Caco-2 (cell line): Measurements from ENCODE around the gene HDAC4. TPM values are rescaled to one million over a fixed set of nuclear protein-coding genes. Genes with fewer than 3 reads are reported as not detected.

Experiments
- BruUV-seq: library from RNA; stranded (reverse); fragments of 400-500 nt; replicated peaks from 2 replicates; lab custom pipeline; 2021; lab: Mats Ljungman, UMichigan
- CTCF ChIA-PET: fragments of 300-600 bp; sonication (Branson Sonifier 250); formaldehyde crosslinking; loops from one replicate; lab custom pipeline; 2022; ENCODE audit warnings: antibody characterized with exemption; lab: Charles Lee
- POLR2A ChIA-PET: fragments of 300-600 bp; sonication (Branson Sonifier 250); formaldehyde crosslinking; loops from one replicate; lab custom pipeline; 2022; ENCODE audit warnings: antibody characterized with exemption; lab: Charles Lee
- DNase-seq, 2 experiments: peaks; one replicate each; pipeline versions ENCODE4 v3.0.0 to v3.0.0-alpha.2; 2020 to 2022
- H3K27me3 ChIP-seq: replicated peaks from 2 replicates; pipeline ENCODE4 v1.6.0; 2011; ENCODE audit warnings: low read length; ENCODE audit not compliant: control insufficient read depth, insufficient read depth
- H3K36me3 ChIP-seq: 2 replicates; pipeline ENCODE4 v1.5.1; 2011; ENCODE audit warnings: low read length; ENCODE audit not compliant: control insufficient read depth, insufficient read depth
- H3K4me1 ChIP-seq: fragments of 250-450 bp; sonication (Bioruptor Pico); 2 replicates; pipeline ENCODE4 v1.5.1; 2020; ENCODE audit warnings: mild to moderate bottlenecking
- H3K4me3 ChIP-seq: 2 replicates; pipeline ENCODE4 v1.5.1; 2011; ENCODE audit warnings: low read depth, mild to moderate bottlenecking, control low read depth, low read length
- H3K9me3 ChIP-seq: fragments of 250-450 bp; sonication (Bioruptor Pico); 2 replicates; pipeline ENCODE4 v1.5.1; 2020; ENCODE audit warnings: mild to moderate bottlenecking, moderate library complexity
- H3K27ac Mint-ChIP-seq: one replicate; pipeline ENCODE4 v1.8.0; 2022; ENCODE audit warnings: mixed read lengths; ENCODE audit not compliant: unreplicated experiment
- H3K27me3 Mint-ChIP-seq: one replicate; pipeline ENCODE4 v1.8.0; 2022; ENCODE audit warnings: mixed read lengths; ENCODE audit not compliant: insufficient read depth, unreplicated experiment
- H3K36me3 Mint-ChIP-seq: one replicate; pipeline ENCODE4 v1.8.0; 2022; ENCODE audit warnings: mild to moderate bottlenecking, mixed read lengths; ENCODE audit not compliant: insufficient read depth, unreplicated experiment
- H3K4me1 Mint-ChIP-seq: one replicate; pipeline ENCODE4 v1.8.0; 2022; ENCODE audit warnings: low read depth, mixed read lengths; ENCODE audit not compliant: unreplicated experiment
- H3K4me3 Mint-ChIP-seq: one replicate; pipeline ENCODE4 v1.8.0; 2022; ENCODE audit warnings: mild to moderate bottlenecking, moderate library complexity, mixed read lengths; ENCODE audit not compliant: unreplicated experiment
- H3K9me3 Mint-ChIP-seq: one replicate; pipeline ENCODE4 v1.8.0; 2022; ENCODE audit warnings: mixed read lengths; ENCODE audit not compliant: unreplicated experiment
- intact Hi-C: fragments of 100-400 bp; cut with micrococcal nuclease; formaldehyde crosslinking; loops from one replicate; pipeline ENCODE4 v1.10.0; 2022; ENCODE audit not compliant: unreplicated experiment
- total RNA-seq: library from RNA; stranded (reverse); gene quantifications from 2 replicates; pipeline ENCODE4 v1.2.3, GENCODE V29; 2022
- TF ChIP-seq, protein P1 (sequence below), 2 experiments: fragments of 200-600 bp in 1 of 2; IDR thresholded peaks; 1 replicate in 1 of 2; 2 replicates in 1 of 2; pipeline versions ENCODE4 v1.5.1 to v1.8.0; 2011 to 2022; ENCODE audit warnings: antibody characterized with exemption in 1 of 2, control low read depth in 1 of 2, inconsistent platforms in 1 of 2, low read depth in 1 of 2, low read length in 1 of 2, mild to moderate bottlenecking in 1 of 2, moderate library complexity in 1 of 2; ENCODE audit not compliant: insufficient read depth in 1 of 2, severe bottlenecking in 1 of 2, unreplicated experiment in 1 of 2

Gene HDAC4
- total RNA-seq, 1 experiment from 2014 or later = 15.5 TPM

GRCh38 chr2:239275044-239275685, 125.7 kb downstream of the HDAC4 start:
- no TSS peak for BruUV-seq
- CTCF ChIA-PET = no interaction called here
- Histone ChIP-seq H3K4me1 (no peaks in the 10 kb centered on the region), H3K9me3 (no peaks in the 10 kb centered on the region), H3K27me3 (no peaks in the 10 kb centered on the region), H3K4me3 (no peak overlapping the region), H3K36me3 (no peaks in the 10 kb centered on the region)
- POLR2A ChIA-PET = no interaction called here
- DNase-seq = no peak
- intact Hi-C loops = loop anchor here (10.0 kb wide), 1 partner anchor 120 kb away; no protein-coding TSS in a partner anchor
- no peaks in the 10 kb centered on the region for H3K27me3 Mint-ChIP-seq
- no peaks in the 10 kb centered on the region for H3K9me3 Mint-ChIP-seq
- no peaks in the 10 kb centered on the region for H3K4me1 Mint-ChIP-seq
- H3K27ac Mint-ChIP-seq = no peak overlapping the region
- no peaks in the 10 kb centered on the region for H3K36me3 Mint-ChIP-seq
- no peak overlapping the region for H3K4me3 Mint-ChIP-seq
- TF ChIP-seq, protein P1, sequence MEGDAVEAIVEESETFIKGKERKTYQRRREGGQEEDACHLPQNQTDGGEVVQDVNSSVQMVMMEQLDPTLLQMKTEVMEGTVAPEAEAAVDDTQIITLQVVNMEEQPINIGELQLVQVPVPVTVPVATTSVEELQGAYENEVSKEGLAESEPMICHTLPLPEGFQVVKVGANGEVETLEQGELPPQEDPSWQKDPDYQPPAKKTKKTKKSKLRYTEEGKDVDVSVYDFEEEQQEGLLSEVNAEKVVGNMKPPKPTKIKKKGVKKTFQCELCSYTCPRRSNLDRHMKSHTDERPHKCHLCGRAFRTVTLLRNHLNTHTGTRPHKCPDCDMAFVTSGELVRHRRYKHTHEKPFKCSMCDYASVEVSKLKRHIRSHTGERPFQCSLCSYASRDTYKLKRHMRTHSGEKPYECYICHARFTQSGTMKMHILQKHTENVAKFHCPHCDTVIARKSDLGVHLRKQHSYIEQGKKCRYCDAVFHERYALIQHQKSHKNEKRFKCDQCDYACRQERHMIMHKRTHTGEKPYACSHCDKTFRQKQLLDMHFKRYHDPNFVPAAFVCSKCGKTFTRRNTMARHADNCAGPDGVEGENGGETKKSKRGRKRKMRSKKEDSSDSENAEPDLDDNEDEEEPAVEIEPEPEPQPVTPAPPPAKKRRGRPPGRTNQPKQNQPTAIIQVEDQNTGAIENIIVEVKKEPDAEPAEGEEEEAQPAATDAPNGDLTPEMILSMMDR (IDR thresholded peaks at IDR 0.05; ENCODE audit: insufficient read depth in 1 of 2, low read depth in 1 of 2, low read length in 1 of 2, severe bottlenecking in 1 of 2, unreplicated experiment in 1 of 2) = no peak

DNA sequence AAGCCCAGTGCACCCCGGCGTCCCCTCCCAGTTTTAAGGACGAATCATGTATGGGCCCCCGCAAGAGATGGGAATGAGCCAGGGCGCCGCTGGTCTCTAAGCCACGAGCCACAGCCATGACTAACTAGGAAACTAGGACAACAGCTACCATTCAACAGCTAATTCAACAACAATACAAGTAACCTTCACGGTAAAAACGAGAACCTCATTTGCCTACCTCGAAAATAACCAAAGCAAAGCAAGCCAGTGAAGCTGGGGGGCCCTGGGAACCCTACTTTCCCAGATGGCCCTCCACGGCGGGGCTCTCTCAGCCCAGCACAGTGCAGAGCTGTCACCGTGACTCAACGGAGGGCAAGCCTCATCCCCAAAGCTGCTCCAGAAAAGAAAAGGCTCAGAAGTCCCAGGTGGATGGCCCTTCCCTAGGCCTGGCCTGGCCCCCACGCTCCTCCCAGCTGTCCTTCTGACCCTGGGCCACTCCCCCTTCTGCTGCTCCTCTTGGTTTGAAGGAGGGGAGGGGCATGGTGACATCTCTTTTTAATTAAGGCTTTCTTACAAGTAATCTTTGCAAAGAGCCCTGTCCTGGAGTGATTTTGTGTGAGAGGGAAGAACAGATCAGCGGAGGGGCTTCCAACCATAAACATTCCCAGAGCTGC, 126.3 kb downstream of the HDAC4 start:
- CTCF ChIA-PET = no interaction called here
- H3K4me1 ChIP-seq = no peaks in the 10 kb centered on the region

More for the DNA sequence above, 126.3 kb downstream of the HDAC4 start:
- H3K4me1 Mint-ChIP-seq = no peaks in the 10 kb centered on the region
- Histone ChIP-seq H3K36me3 (no peaks in the 10 kb centered on the region), H3K4me3 (no peak overlapping the region), H3K9me3 (no peaks in the 10 kb centered on the region), H3K27me3 (no peaks in the 10 kb centered on the region)
- H3K36me3 Mint-ChIP-seq = no peaks in the 10 kb centered on the region
- DNase-seq = no peak
- H3K27me3 Mint-ChIP-seq = no peaks in the 10 kb centered on the region
- BruUV-seq = no TSS peak
- H3K27ac Mint-ChIP-seq = no peak overlapping the region
- POLR2A ChIA-PET = no interaction called here
- H3K9me3 Mint-ChIP-seq = no peaks in the 10 kb centered on the region
- no peak overlapping the region for H3K4me3 Mint-ChIP-seq
- TF ChIP-seq, protein P1 (IDR thresholded peaks at IDR 0.05; ENCODE audit: insufficient read depth in 1 of 2, low read depth in 1 of 2, low read length in 1 of 2, severe bottlenecking in 1 of 2, unreplicated experiment in 1 of 2) = no peak
- intact Hi-C loops = loop anchor here (10.0 kb wide), 1 partner anchor 120 kb away; no protein-coding TSS in a partner anchor
